GM19238 (cell line): Measurements from ENCODE around the gene SRPK2.
"Not testable (repeated sequence)": the region's sequence is repeated elsewhere in the genome, so short reads cannot be mapped to it uniquely, and the experiment has no call there.

Experiments used
- DNase-seq: peaks from one replicate; pipeline ENCODE4 v3.0.0; 2011; ENCODE audit warnings: low spot score; ENCODE audit not compliant: insufficient read length

The SRPK2 gene

GRCh38 chr7:105304040-105304895 lies 84.5 kb downstream of the SRPK2 start:
- no peak for DNase-seq

GRCh38 chr7:105300587-105300986 lies 88.1 kb downstream of the SRPK2 start:
- DNase-seq = not testable (repeated sequence)

- no peak for DNase-seq
These were observed 90.3 kb downstream of the SRPK2 start for GRCh38 chr7:105298439-105298894.

- no peak for DNase-seq
These were observed 90.7 kb downstream of the SRPK2 start for GRCh38 chr7:105297985-105298384.

- DNase-seq = no peak
These were observed 91.4 kb downstream of the SRPK2 start for GRCh38 chr7:105297309-105297708.

- DNase-seq = no peak
These were observed 92.2 kb downstream of the SRPK2 start for GRCh38 chr7:105296491-105296890.

GRCh38 chr7:105295596-105296352 lies 92.9 kb downstream of the SRPK2 start:
- DNase-seq = no peak

- DNase-seq = not testable (repeated sequence)
These were observed 94.2 kb downstream of the SRPK2 start for GRCh38 chr7:105294482-105294881.

- no peak for DNase-seq
These were observed 99.0 kb downstream of the SRPK2 start for GRCh38 chr7:105289704-105290103.

GRCh38 chr7:105286441-105286840 lies 102.3 kb downstream of the SRPK2 start:
- DNase-seq = no peak

GRCh38 chr7:105285118-105285874 lies 103.4 kb downstream of the SRPK2 start:
- no peak for DNase-seq

GRCh38 chr7:105284014-105284413 lies 104.7 kb downstream of the SRPK2 start:
- no peak for DNase-seq

- no peak for DNase-seq
These were observed 106.8 kb downstream of the SRPK2 start for GRCh38 chr7:105281966-105282365.

GRCh38 chr7:105279688-105280007 lies 109.1 kb downstream of the SRPK2 start:
- no peak for DNase-seq

- DNase-seq = no peak
These were observed 109.6 kb downstream of the SRPK2 start for GRCh38 chr7:105278973-105279687.

GRCh38 chr7:105278565-105278964 lies 110.2 kb downstream of the SRPK2 start:
- DNase-seq = no peak

GRCh38 chr7:105277341-105277740 lies 111.4 kb downstream of the SRPK2 start:
- DNase-seq = no peak

GRCh38 chr7:105270117-105270516 lies 118.6 kb downstream of the SRPK2 start:
- DNase-seq = no peak

GRCh38 chr7:105269397-105269796 lies 119.3 kb downstream of the SRPK2 start:
- no peak for DNase-seq

GRCh38 chr7:105268511-105269392 lies 120.0 kb downstream of the SRPK2 start:
- DNase-seq = no peak
